OCI-M1 (cell line): ENCODE data around the gene PRDM5.

ENCODE experiments used
- DNase-seq: peaks from one replicate; lab custom pipeline; 2025; lab: John Stamatoyannopoulos, UW

Gene PRDM5

DNA sequence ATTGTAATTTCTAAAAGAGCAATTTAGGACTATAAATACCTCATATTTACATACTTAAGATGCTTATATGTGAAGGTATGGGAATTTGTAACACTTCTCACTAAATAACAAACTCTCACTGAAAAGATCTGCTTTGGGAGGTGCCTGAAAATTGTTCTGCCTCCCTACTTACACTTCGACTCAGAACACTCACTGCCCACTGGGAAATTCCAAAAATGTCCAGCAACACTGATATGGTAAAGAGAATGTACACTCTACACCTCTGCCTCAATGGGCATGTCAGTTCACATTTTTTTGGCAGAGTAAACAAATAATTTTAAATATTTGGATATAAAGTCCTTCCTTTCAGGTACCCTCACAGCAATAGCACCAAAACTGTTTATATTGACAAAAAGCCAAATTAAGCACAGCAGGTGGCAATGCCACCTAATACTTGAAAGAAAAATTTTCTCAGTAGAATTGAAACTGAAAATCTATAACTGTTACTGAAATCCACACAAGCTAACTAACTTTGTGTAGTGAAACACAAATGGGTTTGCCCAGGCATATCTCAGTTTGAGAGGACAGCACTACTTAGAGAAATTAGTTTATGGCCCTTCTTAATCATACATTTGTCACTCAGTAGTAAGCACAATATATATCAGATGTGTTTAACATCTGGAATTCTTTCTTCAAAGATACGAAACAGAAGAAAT lies 67.1 kb downstream of the PRDM5 start:
- DNase-seq, result no peak

DNA sequence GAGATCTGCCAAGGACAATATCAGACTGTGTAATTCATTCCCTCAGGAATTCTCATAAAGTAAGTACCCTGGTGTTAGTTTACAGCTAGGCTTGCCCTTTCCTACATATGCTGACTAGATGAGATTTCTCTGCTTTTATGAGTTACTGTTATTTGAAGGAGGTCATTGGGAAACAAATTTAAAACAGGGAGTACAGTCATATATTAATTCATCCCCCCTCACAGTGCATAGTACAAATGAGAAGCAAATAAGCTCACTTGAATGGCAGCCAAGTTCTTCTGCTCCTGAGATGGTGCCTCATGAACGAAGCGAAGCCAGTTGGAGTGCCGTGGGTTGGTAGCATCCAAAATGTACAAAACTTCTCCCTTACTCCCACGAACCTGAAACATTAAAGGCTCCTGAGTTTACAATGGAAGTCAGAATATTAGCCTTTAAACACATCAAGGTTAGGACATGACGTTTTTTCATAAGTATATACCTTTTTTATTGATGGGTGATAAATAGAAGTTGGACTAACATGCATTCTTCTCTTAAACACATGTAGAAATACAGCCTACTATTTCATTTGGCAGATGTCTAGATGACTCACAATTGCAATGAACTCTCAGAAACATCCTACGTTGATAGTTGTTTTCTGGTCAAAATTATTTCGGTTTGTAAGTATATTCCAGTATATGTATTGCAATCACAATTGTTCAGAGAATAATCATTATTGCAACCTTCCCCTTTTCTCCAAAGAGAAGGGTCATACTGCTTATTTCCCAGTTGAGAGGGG lies 69.2 kb downstream of the PRDM5 start:
- DNase-seq, result no peak

DNA sequence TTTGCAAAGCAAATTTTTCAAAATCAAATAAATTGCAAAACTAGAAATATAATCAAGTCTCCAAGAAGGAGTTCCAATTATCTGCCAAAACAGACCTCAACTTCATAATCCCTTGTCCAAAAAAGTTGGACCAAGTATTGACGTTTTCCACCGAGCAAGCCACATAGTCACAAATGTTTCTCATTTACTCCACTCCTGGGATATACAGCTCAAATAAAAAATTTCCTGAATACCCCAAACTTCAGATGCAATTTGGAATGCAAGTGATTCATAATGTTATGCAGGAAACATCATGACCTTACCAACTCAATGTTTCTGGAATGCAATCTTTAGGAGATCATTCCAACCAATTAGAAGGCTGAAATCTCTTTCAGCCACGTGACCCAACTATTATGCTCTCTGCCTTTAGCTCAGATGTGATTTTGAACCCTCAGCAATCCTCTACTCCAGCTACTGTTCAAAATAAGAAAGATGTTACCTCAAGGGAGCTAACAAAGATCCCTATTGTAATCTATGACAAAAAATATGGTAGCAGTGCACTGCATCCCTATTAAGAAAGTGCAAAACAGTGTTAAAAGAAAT lies 72.4 kb downstream of the PRDM5 start:
- DNase-seq, result no peak

DNA sequence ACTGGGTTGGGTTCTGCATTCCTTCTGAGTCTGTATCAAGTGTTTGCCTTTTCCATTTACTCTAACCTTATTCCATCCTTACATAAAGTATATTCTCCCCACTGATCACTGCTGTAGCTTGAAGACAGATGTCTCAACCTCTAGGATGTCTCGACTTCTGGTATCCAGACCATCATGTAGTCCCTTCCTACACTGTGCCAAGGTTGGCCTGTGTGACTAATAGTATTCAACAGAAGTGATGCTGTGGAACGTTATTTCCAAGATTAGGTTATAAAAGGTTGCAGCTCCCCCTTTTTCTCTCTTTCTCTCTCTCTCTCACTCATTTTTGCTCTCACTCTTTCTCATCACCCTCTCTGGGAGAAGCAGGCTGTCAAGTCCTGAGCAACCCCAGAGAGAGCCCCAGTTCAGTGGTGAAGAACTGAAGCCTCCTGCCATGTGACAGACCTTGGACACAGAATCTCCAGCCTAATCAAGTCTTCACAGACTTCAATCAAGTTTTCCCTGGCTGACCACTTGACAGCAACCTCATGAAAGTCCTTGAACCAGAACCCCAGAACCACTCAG lies 75.4 kb downstream of the PRDM5 start:
- DNase-seq, result no peak

DNA sequence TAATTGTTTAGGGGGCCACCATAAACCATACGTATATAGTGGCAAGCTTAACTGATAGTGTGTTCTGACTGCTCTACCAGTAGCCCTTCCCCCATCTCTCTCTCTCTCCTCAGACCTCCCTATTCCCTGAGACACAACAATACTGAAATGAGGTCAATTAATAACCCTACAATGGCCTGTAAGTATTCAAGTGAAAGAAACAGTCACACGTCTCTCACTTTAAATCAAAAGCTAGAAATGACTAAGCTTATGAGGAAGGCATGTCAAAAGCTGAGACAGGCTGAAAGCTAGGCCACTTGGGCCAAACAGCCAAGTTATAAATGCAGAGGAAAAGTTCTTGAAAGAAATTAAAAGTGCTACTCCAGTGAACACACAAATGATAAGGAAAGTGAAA lies 78.0 kb downstream of the PRDM5 start:
- DNase-seq, result peak; percentile 9

DNA sequence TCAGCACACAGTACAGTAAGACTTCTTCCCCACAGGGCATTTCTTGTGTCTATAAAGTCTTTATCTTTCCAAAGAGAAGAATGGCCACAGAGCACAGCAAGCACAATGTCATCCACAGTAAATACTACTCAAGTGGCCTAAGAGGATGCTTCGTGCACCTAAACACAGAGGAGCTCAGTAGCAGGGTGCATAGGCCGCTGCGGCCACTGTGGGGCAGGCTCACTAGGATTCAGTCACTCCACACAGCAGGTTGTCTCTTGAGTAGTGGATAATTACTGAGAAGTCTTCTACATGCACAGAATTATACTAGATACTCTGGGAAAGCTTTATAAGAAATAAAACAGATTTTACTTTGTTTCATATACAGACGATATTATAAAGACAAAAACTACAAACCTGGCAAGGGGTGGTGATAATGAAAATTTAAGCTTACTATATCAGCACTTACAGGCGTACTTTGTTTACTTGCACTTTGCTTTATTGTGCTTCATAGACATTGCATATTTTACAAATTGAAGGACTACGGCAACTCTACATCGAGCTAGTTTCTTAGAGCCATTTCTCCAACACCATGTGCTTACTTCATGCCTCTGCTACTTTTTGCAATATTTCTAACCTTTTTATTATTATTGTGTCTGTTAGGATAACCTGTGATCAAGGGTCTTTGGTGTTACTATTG lies 78.5 kb downstream of the PRDM5 start:
- DNase-seq, result no peak

DNA sequence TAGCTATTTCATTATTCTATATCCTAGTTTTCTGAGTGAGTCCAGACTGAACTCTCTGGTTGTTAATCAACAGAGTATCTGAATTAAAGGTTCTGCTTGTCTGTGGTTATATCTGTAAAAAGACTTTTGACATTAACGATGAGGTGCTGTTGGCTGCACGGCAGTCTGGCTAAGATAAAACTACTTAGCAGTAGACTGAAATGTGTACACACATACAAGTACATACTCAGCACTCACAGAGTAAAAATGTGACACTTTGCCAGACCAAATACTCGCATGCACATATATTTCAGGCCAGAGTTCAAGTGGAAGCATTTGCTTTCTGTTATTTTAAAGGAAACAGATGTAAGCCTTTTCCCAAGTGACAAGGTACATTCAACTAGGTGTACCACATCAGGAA lies 80.5 kb downstream of the PRDM5 start:
- peak; percentile 10 for DNase-seq

DNA sequence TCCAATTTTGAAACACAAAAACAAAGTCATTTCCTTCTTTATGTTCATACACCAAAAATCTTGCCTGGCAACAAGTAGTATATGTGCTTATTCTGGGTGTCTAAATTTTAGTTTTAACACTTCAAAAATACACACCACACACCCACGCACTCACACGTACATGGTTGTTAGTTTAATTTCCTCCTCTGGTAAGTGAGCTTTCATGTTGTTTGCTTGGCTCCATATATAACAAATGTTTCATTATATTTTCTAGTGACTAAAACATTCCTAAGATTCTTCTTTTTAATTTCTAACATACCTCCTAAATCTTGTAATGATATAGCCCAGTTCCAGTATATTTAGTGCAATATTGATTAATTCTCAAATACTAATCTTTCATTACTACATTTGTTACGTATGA lies 80.9 kb downstream of the PRDM5 start:
- no peak for DNase-seq

DNA sequence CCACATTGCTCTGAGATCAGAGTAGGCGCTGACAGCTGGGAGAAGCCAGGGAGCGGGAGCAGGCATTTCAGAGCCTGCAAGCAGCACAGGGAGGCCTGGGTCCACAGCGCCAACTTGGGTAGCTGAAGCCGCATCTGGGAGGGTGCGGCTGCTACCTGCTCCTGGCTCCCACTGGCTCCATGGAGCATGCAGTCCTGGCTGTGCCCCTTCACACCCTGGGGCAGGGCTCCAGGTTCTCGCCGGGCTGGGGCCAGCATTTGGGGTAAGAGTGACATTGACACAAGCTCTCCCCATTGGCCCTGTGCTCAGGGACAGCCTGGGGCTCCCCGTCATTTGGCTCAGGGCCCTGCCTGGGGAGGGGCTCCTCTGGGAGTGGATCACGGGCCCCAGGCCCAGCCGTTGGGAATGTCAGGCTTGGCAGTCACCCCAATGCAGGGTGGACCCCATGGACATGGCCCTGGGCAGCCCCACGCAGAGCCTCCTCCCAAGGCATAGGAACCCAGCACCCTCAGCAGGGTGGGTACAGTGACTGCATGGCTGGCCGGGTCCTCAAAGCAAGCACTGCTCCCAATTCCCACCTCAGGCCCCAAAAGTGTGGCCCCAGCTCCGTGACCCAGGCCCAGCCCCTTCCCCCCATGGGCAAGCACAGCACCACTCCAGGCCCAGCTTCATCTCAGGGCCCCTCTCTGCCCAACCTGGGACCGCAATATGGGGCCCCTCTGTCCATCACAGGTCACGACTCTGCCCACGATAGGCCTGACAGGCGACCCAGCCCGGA lies 82.4 kb downstream of the PRDM5 start:
- no peak for DNase-seq

DNA sequence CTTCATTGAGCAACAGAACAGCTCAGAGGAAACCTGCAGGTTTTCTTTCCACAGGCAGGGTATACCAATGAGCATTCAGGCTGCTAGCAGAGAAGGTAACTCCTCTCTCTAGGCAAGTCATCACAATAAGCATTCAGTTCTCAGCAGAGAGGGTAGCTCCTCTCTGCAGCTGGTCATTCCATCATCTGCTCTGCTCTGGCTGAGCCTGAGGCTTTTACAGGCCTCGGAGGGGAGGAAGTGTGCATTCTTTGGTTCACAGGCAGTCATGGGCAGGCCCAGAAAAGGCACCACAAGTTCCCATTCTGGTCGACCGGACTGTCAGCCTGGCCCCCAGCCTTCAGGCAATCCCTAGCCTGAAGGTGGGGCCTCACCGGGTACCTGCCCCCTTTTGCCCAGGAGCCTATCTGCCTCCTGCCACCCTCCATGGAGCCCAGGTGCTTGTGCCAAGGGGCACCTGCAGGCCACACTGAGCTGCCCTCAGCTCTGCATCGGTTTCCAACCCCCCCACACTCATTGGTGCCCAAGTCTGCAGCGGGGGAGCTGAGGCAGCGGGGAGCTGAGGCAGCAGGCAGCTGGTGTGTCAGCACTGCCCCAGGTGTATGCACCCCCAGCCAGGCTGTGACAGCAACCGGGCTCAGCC lies 83.1 kb downstream of the PRDM5 start:
- DNase-seq, result no peak

DNA sequence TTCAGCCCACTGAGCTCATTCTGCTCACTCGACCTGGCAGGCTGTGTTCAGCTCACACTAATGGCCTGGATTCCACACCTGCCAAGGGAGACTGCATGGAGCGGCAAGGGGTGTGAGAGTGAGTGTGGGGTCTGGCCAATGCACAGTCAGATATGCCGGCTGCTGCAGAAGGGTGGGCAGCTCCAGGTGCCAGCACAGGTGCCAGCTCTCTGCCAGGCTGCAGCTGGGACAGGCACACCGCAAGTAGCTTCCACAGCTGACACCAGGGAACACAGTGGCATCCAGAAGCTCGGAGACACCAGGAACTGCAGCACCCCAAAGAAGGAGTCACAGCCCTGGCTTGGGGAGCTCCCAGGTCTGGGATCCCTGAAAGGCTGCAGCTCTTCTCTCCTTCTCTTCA lies 83.7 kb downstream of the PRDM5 start:
- DNase-seq, result no peak

DNA sequence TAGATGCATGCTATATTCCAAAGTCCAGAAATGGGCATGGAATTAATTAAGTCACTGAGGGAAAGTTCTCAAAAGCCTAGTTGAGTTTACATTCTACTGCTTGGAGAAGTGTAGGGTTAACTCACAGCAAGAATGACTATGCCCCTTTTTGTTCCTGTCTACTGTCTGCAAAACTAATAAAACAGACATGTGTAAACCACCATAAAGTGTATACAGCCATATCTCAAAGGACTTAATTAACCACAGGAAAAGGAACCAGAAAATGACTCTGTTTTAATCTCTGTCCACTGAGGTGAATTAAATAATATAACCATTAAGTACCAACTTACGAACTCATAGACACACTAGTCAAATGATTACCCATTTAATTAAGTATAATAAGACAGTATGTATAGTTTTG lies 84.9 kb downstream of the PRDM5 start:
- no peak for DNase-seq

DNA sequence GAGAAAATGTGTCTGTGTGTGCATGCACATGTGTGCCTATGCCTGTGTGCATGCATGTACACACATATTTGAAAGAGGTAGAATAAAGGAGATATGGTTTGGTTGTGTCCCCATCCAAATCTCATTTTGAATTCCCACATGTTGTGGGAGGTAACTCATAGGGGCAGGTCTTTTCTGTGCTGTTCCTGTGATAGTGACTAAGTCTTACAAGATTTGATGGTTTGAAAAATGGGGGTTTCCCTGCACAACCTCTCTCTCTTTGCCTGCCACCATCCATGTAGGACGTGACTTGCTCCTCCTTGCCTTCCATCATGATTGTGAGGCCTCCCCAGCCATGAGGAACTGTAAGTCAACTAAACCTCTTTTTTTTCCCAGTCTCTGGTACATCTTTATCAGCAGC lies 87.2 kb downstream of the PRDM5 start:
- DNase-seq, result no peak

DNA sequence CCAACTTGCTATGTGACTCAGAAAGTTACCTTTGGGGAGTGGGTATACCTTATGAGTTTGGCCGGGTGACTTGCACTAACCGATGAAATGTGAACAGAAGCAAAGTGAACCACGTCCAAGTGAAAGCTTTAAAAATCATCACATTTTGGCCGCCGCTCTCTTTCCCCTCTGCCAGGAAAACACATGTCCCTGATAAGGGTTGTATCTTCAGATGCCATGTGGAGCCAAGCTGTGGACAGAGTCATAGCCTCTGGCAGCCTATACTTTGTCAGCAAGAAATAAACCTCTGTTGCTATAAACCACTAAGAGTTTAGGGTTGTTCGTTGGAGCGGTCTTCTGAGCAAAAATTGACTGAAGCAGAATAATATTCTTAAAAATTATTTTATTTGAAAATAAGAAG lies 92.3 kb downstream of the PRDM5 start:
- peak; percentile 85 for DNase-seq

DNA sequence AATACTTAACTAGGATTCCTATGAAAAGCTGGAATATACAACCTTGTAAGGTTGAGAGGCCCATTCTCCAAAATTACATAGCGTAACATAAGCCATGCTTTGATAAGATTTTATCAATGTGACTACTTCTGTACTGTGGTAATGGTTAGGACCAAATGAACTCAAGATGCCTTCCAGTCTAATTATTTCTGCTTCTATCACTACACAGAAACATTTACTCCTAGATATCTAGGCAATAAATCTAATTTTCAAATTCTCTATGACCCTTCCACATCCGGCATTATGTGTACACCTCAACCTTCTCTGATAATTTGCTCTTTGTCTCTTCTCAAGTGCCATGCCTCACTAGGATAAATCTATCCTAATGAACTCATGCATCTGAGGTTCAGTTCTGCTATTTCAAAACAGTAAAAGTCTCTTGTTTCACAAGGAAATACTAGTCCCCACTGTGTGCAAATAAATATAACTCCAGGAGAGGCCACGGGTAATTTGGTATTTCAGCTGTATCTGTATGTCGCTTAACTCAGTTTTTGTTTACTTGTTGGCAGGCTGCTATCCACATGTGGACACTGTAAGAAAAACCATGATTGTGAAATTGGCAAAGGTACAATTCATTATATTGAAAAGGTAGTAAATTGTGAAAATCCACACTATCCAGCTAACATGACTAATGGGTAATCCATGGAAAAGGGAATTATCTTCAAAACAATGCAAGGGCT lies 93.3 kb downstream of the PRDM5 start:
- DNase-seq, result peak; percentile 45

DNA sequence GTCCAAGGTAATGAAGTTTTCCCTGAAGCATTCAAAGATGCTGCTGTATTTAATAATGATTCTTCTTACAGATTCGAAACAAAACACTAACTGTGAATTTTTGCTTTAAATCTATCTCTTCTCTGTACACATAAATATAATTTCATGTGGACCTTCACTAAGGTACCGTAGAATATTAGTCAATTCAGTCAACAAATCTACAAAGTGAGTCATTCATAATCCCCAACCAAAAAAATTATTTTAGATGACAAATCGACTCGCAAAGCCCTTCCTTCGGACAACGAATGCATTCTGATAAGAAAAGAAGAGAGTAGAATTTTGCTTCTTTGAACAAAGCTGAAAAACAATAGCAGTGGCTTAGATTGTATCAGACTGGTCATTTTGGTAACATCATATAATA lies 95.7 kb downstream of the PRDM5 start:
- DNase-seq, result no peak

DNA sequence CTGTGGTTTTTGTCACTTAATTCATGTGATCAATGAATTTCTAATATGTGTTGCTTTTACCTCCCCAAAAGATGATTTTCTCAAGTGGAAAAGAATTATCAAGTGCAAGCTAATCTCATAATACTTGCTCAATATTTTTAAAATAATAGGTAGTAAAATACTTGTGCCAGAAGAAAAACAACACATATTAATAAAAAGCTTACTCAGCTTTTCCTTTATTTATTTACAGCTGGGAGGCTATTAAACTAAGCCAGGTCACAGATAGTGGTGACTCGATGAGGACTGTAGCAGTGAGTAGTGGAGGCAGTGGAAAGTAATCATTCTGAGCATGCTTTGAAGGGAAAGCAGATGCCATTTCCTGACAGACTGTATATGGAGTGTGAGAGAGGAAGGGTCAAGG lies 96.1 kb downstream of the PRDM5 start:
- no peak for DNase-seq

DNA sequence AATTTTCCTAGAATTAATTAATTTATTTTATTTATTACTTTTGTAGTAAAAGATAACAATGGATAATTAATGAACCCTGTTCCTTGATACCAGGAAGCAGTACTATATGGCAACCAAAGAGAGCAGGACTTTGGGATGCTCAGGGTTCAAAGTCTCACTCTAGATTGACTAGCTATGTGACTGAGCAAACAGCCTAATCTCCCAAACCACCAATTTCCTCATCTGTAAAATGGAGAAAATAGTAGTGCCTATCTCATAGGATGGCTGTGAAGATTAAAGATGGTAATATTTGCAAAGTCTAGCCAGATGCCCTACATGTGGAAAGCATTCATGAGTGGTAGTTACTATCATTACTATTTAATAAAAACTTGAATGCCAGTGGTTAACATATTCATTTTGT lies 97.6 kb downstream of the PRDM5 start:
- DNase-seq, result no peak

DNA sequence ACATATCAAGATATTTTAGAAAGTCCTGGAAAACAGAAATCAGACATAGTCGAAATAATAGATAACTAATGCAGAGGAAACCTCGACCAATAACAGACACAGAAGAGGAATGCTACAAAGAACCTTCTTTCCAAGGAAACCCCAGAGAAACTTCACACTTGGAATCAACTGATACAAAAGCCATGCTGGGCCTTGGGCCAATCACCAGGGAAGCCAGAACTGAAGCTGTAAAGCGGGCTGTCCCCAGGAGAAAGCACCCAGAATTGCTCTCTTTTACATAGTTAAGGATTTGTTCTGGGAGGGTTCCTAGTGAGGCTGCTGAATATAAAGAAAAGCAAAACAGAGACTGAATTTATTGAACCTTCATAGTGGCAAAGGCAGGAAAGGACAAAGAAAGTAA lies 100.5 kb downstream of the PRDM5 start:
- no peak for DNase-seq

DNA sequence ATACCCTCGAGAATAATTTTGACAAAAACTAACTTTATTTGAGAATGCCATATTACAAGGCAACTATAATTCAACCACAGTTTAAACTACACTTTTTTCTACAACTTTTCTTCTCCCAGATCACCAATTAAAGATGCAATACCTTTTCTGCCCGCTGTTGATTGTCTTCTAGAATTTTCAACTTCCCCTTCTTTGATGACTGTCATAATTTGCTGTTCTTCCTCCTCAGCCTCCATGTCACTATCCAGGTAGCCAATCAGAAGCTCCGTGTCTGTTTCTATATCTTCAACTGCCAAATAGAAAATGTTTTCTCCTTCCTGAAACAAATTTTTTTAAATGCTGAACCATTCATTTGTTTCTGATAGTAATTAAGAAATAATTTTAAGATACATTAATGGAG lies 101.5 kb downstream of the PRDM5 start:
- DNase-seq, result peak; percentile 68
